HG03280 (cell line): ENCODE data around the gene NRP1.

Experiments
- ATAC-seq: cut with Tn5 transposase; IDR thresholded peaks from one replicate; pipeline ENCODE4 v1.9.1; 2021; ENCODE audit warnings: mild to moderate bottlenecking, moderate library complexity; ENCODE audit not compliant: unreplicated experiment

The NRP1 gene

GRCh38 chr10:33267708-33268107 is 66.8 kb downstream of the NRP1 start:
- no peak for ATAC-seq

- ATAC-seq: no peak
Measured at GRCh38 chr10:33265621-33266020, 68.8 kb downstream of the NRP1 start.

GRCh38 chr10:33263453-33263852 is 71.0 kb downstream of the NRP1 start:
- no peak for ATAC-seq

GRCh38 chr10:33262871-33263270 is 71.6 kb downstream of the NRP1 start:
- no peak for ATAC-seq

GRCh38 chr10:33260403-33261149 is 73.9 kb downstream of the NRP1 start:
- no peak for ATAC-seq

GRCh38 chr10:33258967-33259366 is 75.5 kb downstream of the NRP1 start:
- no peak for ATAC-seq

GRCh38 chr10:33257439-33258080 is 76.9 kb downstream of the NRP1 start:
- no peak for ATAC-seq

GRCh38 chr10:33256458-33256857 is 78.0 kb downstream of the NRP1 start:
- no peak for ATAC-seq

GRCh38 chr10:33254556-33255160 is 79.8 kb downstream of the NRP1 start:
- no peak for ATAC-seq

GRCh38 chr10:33253411-33253810 is 81.1 kb downstream of the NRP1 start:
- no peak for ATAC-seq

- no peak for ATAC-seq
Measured at GRCh38 chr10:33252794-33253203, 81.7 kb downstream of the NRP1 start.

GRCh38 chr10:33252324-33252723 is 82.1 kb downstream of the NRP1 start:
- ATAC-seq: no peak

GRCh38 chr10:33249659-33250345 is 84.7 kb downstream of the NRP1 start:
- ATAC-seq: no peak

- ATAC-seq: no peak
Measured at GRCh38 chr10:33249137-33249536, 85.3 kb downstream of the NRP1 start.

GRCh38 chr10:33248638-33249037 is 85.8 kb downstream of the NRP1 start:
- no peak for ATAC-seq

- no peak for ATAC-seq
Measured at GRCh38 chr10:33247221-33247922, 87.1 kb downstream of the NRP1 start.

GRCh38 chr10:33245343-33245742 is 89.1 kb downstream of the NRP1 start:
- ATAC-seq: no peak

GRCh38 chr10:33244354-33244967 is 90.0 kb downstream of the NRP1 start:
- ATAC-seq: no peak

- ATAC-seq: no peak
Measured at GRCh38 chr10:33243703-33244102, 90.8 kb downstream of the NRP1 start.

GRCh38 chr10:33242931-33243330 is 91.5 kb downstream of the NRP1 start:
- no peak for ATAC-seq

- no peak for ATAC-seq
Measured at GRCh38 chr10:33241351-33241750, 93.1 kb downstream of the NRP1 start.
